Thyroid gland (tissue), 4 donors: ENCODE measurements around the gene RPL36AL.
"Not testable (repeated sequence)": the region's sequence is repeated elsewhere in the genome, so short reads cannot be mapped to it uniquely, and the experiment has no call there.

Experiments used
- CTCF ChIP-seq, 6 experiments: fragments of 200-600 bp in 3 of 6; fragments of 450-650 bp in 3 of 6; sonication (generic) in 3 of 6; IDR thresholded peaks; one replicate each; pipeline ENCODE4 v1.5.1; 2016 to 2019; ENCODE audit warnings: antibody characterized with exemption in 6 of 6, mild to moderate bottlenecking in 2 of 6, inconsistent platforms in 1 of 6, moderate library complexity in 1 of 6
- POLR2A ChIP-seq, 2 donors: fragments of 450-650 bp; IDR thresholded peaks; one replicate each; pipeline ENCODE4 v1.6.1; 2017; ENCODE audit warnings: antibody characterized with exemption in 2 of 2, mild to moderate bottlenecking in 2 of 2, moderate library complexity in 1 of 2

- TF ChIP-seq CTCF, POLR2A (IDR thresholded peaks at IDR 0.05): not testable (repeated sequence)
Measured at GRCh38 chr14:49657500-49657899, 37.1 kb upstream of the RPL36AL start.
